GM06990 (cell line): Measurements from ENCODE around the gene TRPM2.

Experiments
- DNase-seq: peaks from one replicate; pipeline ENCODE4 v3.0.0-alpha.2; 2011; ENCODE audit not compliant: insufficient read length; ENCODE audit errors: extremely low read depth
- H3K27me3 ChIP-seq: replicated peaks from 2 replicates; pipeline ENCODE4 v1.6.0; 2011; ENCODE audit warnings: low read length; ENCODE audit not compliant: control insufficient read depth, insufficient read depth
- H3K36me3 ChIP-seq: 2 replicates; pipeline ENCODE4 v1.5.1; 2011; ENCODE audit warnings: low read length; ENCODE audit not compliant: control insufficient read depth, insufficient read depth
- H3K4me3 ChIP-seq: replicated peaks from 2 replicates; pipeline ENCODE4 v1.5.1; 2011; ENCODE audit warnings: low read depth, mild to moderate bottlenecking, control low read depth, low read length
- CTCF ChIP-seq: IDR thresholded peaks from 2 replicates; pipeline ENCODE4 v1.5.1; 2011; ENCODE audit warnings: low read length, control low read depth, mild to moderate bottlenecking, inconsistent platforms; ENCODE audit not compliant: insufficient read depth, poor library complexity, severe bottlenecking

The TRPM2 gene

GRCh38 chr21:44376606-44377005, 23.2 kb downstream of the TRPM2 start:
- no peak overlapping the region for H3K4me3 ChIP-seq
- no peak for TF ChIP-seq CTCF
- no peaks in the 10 kb centered on the region for H3K27me3 ChIP-seq
- no peaks in the 10 kb centered on the region; the same call in 1 of the 2 replicates for H3K36me3 ChIP-seq
- DNase-seq, result no peak

GRCh38 chr21:44377201-44377921, 23.9 kb downstream of the TRPM2 start:
- Histone ChIP-seq H3K4me3 (no peak overlapping the region), H3K27me3 (no peaks in the 10 kb centered on the region), H3K36me3 (no peaks in the 10 kb centered on the region; the same call in 1 of the 2 replicates)
- TF ChIP-seq CTCF, result no peak
- DNase-seq, result no peak

GRCh38 chr21:44377922-44378645, 24.7 kb downstream of the TRPM2 start:
- no peak for TF ChIP-seq CTCF
- no peak for DNase-seq
- Histone ChIP-seq H3K4me3 (no peak overlapping the region), H3K27me3 (no peaks in the 10 kb centered on the region), H3K36me3 (no peaks in the 10 kb centered on the region; the same call in 1 of the 2 replicates)

GRCh38 chr21:44378646-44379514, 25.5 kb downstream of the TRPM2 start:
- DNase-seq, result no peak
- TF ChIP-seq CTCF, result no peak
- H3K4me3 ChIP-seq, result no peak overlapping the region
- H3K36me3 ChIP-seq, result no peaks in the 10 kb centered on the region; the same call in 1 of the 2 replicates
- no peaks in the 10 kb centered on the region for H3K27me3 ChIP-seq

- no peak for TF ChIP-seq CTCF
- no peak for DNase-seq
- Histone ChIP-seq H3K4me3 (no peak overlapping the region), H3K27me3 (no peaks in the 10 kb centered on the region), H3K36me3 (no peaks in the 10 kb centered on the region; the same call in 1 of the 2 replicates)
Measured at GRCh38 chr21:44379515-44379848, 26.1 kb downstream of the TRPM2 start.
